GM12891 (cell line): ENCODE data around the gene MEIS1.

Experiments
- PAX5 ChIP-seq: IDR thresholded peaks from 2 replicates; pipeline ENCODE4 v1.6.1; 2011; ENCODE audit warnings: low read length, moderate library complexity, mild to moderate bottlenecking; ENCODE audit not compliant: insufficient read depth, severe bottlenecking
- POLR2A ChIP-seq: IDR thresholded peaks from 2 replicates; pipeline ENCODE4 v1.6.1; 2011; ENCODE audit warnings: low read depth, low read length, control low read depth
- POLR2AphosphoS5 ChIP-seq: IDR thresholded peaks from 2 replicates; pipeline ENCODE4 v1.6.1; 2011; ENCODE audit warnings: low read depth, low read length, control low read depth
- POU2F2 ChIP-seq: IDR thresholded peaks from 2 replicates; pipeline ENCODE4 v1.6.1; 2011; ENCODE audit warnings: low read depth, mild to moderate bottlenecking, control low read depth, low read length, moderate library complexity
- SPI1 ChIP-seq: IDR thresholded peaks from 2 replicates; pipeline ENCODE4 v1.6.1; 2011; ENCODE audit warnings: low read depth, low read length, control low read depth
- TAF1 ChIP-seq: IDR thresholded peaks from 2 replicates; pipeline ENCODE4 v1.6.1; 2011; ENCODE audit warnings: low read depth, low read length, control low read depth

DNA sequence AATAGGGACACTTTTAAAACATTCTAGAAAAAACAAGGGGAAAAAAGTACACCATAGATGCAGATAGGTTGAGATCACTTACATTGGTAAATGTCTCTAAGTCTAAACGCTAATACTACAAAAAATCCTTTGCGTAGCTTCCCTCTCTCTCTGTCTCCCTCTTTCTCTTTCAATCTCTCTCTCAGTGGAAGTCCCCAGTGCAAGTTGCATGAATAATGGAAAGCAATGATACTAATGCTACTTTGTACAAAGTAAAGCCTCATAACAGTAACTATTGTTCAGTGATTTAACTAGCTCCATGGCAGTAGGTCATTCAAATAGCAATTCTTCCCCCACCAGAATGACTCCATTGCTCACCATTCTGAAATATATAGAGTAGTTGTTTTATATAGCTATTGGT lies 12.8 kb downstream of the MEIS1 start:
- TF ChIP-seq POLR2A, result no peak
- no peak for TF ChIP-seq POLR2AphosphoS5
- no peak for TF ChIP-seq TAF1
- TF ChIP-seq POU2F2, result no peak
- no peak for TF ChIP-seq SPI1
- TF ChIP-seq PAX5, result no peak
